Upper lobe of left lung (tissue), 4 donors: Measurements from ENCODE around the gene CALM3.

Experiments used
- POLR2A ChIP-seq, 4 donors: fragments of 450-650 bp; IDR thresholded peaks; one replicate each; pipeline ENCODE4 v1.5.1; 2016 to 2017; ENCODE audit warnings: antibody characterized with exemption in 4 of 4, mild to moderate bottlenecking in 2 of 4
- TF ChIP-seq, protein P1 (sequence below), 6 experiments: fragments of 450-650 bp in 4 of 6; fragments of 200-600 bp in 2 of 6; sonication (generic) in 2 of 6; IDR thresholded peaks; one replicate each; pipeline ENCODE4 v1.5.1; 2016 to 2019; ENCODE audit warnings: antibody characterized with exemption in 6 of 6

DNA sequence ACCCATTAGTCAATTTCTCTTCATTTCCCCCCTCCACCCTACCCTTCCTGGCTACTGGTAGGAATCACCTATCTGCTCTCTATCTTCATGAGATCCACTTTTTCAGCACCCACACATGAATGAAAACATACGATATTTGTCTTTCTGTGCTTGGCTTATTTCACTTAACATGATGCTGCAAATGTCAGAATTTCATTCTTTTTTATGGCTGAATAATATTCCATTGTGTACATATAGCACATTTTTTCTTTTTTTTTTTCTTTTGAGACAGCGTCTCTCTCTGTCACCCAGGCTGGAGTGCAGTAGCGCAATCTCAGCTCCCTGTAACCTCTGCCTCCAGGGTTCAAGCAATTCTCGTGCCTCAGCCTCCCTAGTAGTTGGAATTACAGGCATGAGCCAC lies 9.9 kb upstream of the CALM3 start:
- TF ChIP-seq, protein P1, sequence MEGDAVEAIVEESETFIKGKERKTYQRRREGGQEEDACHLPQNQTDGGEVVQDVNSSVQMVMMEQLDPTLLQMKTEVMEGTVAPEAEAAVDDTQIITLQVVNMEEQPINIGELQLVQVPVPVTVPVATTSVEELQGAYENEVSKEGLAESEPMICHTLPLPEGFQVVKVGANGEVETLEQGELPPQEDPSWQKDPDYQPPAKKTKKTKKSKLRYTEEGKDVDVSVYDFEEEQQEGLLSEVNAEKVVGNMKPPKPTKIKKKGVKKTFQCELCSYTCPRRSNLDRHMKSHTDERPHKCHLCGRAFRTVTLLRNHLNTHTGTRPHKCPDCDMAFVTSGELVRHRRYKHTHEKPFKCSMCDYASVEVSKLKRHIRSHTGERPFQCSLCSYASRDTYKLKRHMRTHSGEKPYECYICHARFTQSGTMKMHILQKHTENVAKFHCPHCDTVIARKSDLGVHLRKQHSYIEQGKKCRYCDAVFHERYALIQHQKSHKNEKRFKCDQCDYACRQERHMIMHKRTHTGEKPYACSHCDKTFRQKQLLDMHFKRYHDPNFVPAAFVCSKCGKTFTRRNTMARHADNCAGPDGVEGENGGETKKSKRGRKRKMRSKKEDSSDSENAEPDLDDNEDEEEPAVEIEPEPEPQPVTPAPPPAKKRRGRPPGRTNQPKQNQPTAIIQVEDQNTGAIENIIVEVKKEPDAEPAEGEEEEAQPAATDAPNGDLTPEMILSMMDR (IDR thresholded peaks at IDR 0.05) = no peak
- no peak for TF ChIP-seq POLR2A (IDR thresholded peaks at IDR 0.05)
